Thyroid gland (tissue), 4 donors: ENCODE data around the gene CMTR1.

Experiments used
- POLR2A ChIP-seq, 2 donors: fragments of 450-650 bp; IDR thresholded peaks; one replicate each; pipeline ENCODE4 v1.6.1; 2017; ENCODE audit warnings: antibody characterized with exemption in 2 of 2, mild to moderate bottlenecking in 2 of 2, moderate library complexity in 1 of 2
- TF ChIP-seq, protein P1 (sequence below), 6 experiments: fragments of 200-600 bp in 3 of 6; fragments of 450-650 bp in 3 of 6; sonication (generic) in 3 of 6; IDR thresholded peaks; one replicate each; pipeline ENCODE4 v1.5.1; 2016 to 2019; ENCODE audit warnings: antibody characterized with exemption in 6 of 6, mild to moderate bottlenecking in 2 of 6, inconsistent platforms in 1 of 6, moderate library complexity in 1 of 6

DNA sequence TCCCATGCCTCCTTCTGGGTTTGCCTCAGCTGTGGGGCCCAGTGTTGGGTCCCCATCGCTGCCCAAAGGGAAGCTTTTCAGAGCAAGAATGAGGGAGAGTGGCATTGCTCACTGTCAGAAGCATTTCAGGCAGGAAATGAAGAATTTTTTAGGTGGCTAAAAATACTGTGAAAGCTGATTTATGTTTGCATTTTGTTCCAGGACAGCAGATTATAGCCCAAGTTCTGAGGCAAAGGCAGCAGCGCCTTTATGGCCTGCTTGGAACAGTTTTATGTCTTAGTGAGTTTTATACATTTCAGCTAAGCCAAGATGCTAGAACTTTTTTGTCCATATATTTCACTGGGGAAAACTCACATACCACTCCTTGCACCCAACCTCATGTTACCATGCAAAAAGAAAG, 71.0 kb downstream of the CMTR1 start:
- TF ChIP-seq, protein P1, sequence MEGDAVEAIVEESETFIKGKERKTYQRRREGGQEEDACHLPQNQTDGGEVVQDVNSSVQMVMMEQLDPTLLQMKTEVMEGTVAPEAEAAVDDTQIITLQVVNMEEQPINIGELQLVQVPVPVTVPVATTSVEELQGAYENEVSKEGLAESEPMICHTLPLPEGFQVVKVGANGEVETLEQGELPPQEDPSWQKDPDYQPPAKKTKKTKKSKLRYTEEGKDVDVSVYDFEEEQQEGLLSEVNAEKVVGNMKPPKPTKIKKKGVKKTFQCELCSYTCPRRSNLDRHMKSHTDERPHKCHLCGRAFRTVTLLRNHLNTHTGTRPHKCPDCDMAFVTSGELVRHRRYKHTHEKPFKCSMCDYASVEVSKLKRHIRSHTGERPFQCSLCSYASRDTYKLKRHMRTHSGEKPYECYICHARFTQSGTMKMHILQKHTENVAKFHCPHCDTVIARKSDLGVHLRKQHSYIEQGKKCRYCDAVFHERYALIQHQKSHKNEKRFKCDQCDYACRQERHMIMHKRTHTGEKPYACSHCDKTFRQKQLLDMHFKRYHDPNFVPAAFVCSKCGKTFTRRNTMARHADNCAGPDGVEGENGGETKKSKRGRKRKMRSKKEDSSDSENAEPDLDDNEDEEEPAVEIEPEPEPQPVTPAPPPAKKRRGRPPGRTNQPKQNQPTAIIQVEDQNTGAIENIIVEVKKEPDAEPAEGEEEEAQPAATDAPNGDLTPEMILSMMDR (IDR thresholded peaks at IDR 0.05): no peak
- no peak for TF ChIP-seq POLR2A (IDR thresholded peaks at IDR 0.05)
